Prostate gland (tissue), 2 donors: ENCODE measurements around the gene NID1. TPM values are rescaled to one million over a fixed set of nuclear protein-coding genes. Genes with fewer than 3 reads are reported as not detected.

Source experiments
- DNase-seq: peaks from one replicate; pipeline ENCODE4 v3.0.0-alpha.2; 2019; ENCODE audit warnings: low spot score
- H3K27ac ChIP-seq, 2 donors: fragments of 200-600 bp; sonication (generic); 2 replicates each; pipeline ENCODE4 v1.5.1; 2017 to 2019
- H3K27me3 ChIP-seq: fragments of 200-600 bp; sonication (generic); replicated peaks from 2 replicates; pipeline ENCODE4 v1.5.1; 2019; ENCODE audit not compliant: insufficient read depth
- H3K36me3 ChIP-seq, 2 donors: fragments of 200-600 bp; sonication (generic); 1 replicate in 1 of 2; 2 replicates in 1 of 2; pipeline versions ENCODE4 v1.5.1 to v1.8.1; 2017 to 2019
- H3K4me1 ChIP-seq: fragments of 200-600 bp; sonication (generic); replicated peaks from 2 replicates; pipeline ENCODE4 v1.5.1; 2019
- H3K4me3 ChIP-seq, 2 donors: fragments of 200-600 bp; sonication (generic); 2 replicates each; pipeline ENCODE4 v1.5.1; 2017 to 2019
- H3K9me3 ChIP-seq: fragments of 200-600 bp; sonication (generic); 2 replicates; pipeline ENCODE4 v1.5.1; 2017
- POLR2A ChIP-seq: fragments of 450-650 bp; IDR thresholded peaks from one replicate; pipeline ENCODE4 v1.6.1; 2016; ENCODE audit warnings: antibody characterized with exemption, mild to moderate bottlenecking
- POLR2AphosphoS5 ChIP-seq: sonication (generic); formaldehyde crosslinking; IDR thresholded peaks from one replicate; pipeline ENCODE4 v1.6.1; 2017; ENCODE audit warnings: antibody characterized with exemption
- WGBS: methylation state at CpG from one replicate; pipeline ENCODE4 v1.1.5; 2018; 5-methylcytosine and 5-hydroxymethylcytosine counted together
- intact Hi-C: fragments of 100-400 bp; cut with DNase I; formaldehyde crosslinking; loops from one replicate; pipeline ENCODE4 v1.14.2; 2022
- total RNA-seq, 2 donors: library from RNA; depleted of rRNA; stranded (reverse); fragments of >200 nt; gene quantifications; one replicate each; pipeline ENCODE4 v1.1.0, GENCODE V29; 2016
- TF ChIP-seq, protein P1 (sequence below), 4 experiments: fragments of 200-600 bp in 2 of 4; fragments of 450-650 bp in 2 of 4; sonication (generic) in 2 of 4; IDR thresholded peaks; 1 replicate in 3 of 4; 2 replicates in 1 of 4; pipeline ENCODE4 v1.5.1; 2016 to 2019; ENCODE audit warnings: antibody characterized with exemption in 4 of 4, mild to moderate bottlenecking in 2 of 4, moderate library complexity in 2 of 4

The NID1 gene
- total RNA-seq, 2 donors from 2014 or later, result 21.6 to 74.9 TPM

DNA sequence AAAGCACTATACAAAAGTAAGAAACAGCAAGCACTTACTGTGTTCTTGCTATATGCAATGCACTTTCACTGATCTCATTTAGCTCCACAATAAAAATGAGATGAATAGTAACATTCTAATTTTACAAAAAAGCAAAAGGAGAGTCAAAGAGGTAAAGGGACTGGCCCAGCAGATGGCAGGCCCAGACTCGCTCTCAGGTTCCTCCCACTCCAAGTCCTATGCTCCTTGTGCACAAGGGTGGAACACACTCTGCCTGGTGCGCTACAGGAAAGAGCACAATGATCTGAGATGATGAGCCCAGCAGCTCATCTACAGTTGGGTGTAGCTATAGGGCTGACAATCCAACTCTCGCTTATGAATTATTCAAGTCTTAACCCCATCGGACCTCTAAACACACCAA, 104.1 kb downstream of the NID1 start:
- Histone ChIP-seq H3K9me3 (no peaks in the 10 kb centered on the region), H3K36me3 (no peaks in the 10 kb centered on the region), H3K27me3 (no peaks in the 10 kb centered on the region), H3K27ac (no peak overlapping the region), H3K4me3 (no peak overlapping the region), H3K4me1 (no peaks in the 10 kb centered on the region)
- intact Hi-C loops, result no loop called here
- WGBS, result 70% methylated on average over 4 of the region's 4 CpGs
- DNase-seq, result no peak
- TF ChIP-seq POLR2A (no peak), POLR2AphosphoS5 (no peak)
- TF ChIP-seq, protein P1, sequence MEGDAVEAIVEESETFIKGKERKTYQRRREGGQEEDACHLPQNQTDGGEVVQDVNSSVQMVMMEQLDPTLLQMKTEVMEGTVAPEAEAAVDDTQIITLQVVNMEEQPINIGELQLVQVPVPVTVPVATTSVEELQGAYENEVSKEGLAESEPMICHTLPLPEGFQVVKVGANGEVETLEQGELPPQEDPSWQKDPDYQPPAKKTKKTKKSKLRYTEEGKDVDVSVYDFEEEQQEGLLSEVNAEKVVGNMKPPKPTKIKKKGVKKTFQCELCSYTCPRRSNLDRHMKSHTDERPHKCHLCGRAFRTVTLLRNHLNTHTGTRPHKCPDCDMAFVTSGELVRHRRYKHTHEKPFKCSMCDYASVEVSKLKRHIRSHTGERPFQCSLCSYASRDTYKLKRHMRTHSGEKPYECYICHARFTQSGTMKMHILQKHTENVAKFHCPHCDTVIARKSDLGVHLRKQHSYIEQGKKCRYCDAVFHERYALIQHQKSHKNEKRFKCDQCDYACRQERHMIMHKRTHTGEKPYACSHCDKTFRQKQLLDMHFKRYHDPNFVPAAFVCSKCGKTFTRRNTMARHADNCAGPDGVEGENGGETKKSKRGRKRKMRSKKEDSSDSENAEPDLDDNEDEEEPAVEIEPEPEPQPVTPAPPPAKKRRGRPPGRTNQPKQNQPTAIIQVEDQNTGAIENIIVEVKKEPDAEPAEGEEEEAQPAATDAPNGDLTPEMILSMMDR (IDR thresholded peaks at IDR 0.05), result no peak

DNA sequence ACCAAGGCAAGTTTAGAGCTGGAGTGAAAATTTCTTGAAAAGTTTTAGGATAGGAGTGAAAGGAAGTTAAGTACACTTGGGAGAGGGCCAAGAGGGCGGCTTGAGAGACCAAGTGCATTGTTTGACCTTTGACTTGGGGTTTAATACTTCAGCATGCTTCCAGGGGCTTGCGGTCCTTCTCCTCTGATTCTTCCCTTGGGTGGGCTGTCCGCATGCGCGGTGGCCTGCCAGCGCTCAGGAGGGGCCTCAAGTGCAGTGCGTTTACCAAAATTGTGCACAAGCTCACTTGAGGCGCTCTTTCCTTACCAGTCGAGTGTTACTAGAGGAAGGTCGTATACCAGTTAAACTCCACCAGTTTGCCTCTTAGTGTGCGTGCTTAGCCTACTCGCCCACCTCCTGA, 106.9 kb downstream of the NID1 start:
- WGBS, result 94% methylated on average over 12 of the region's 12 CpGs
- no peak overlapping the region for H3K27ac ChIP-seq
- no peak for DNase-seq
- H3K4me3 ChIP-seq, result no peak overlapping the region
- TF ChIP-seq POLR2A (no peak), POLR2AphosphoS5 (no peak)
- TF ChIP-seq, protein P1 (IDR thresholded peaks at IDR 0.05), result no peak
- H3K9me3 ChIP-seq, result no peaks in the 10 kb centered on the region
- H3K36me3 ChIP-seq, result no peaks in the 10 kb centered on the region
- H3K27me3 ChIP-seq, result no peaks in the 10 kb centered on the region
- no peaks in the 10 kb centered on the region for H3K4me1 ChIP-seq
- intact Hi-C loops, result no loop called here

DNA sequence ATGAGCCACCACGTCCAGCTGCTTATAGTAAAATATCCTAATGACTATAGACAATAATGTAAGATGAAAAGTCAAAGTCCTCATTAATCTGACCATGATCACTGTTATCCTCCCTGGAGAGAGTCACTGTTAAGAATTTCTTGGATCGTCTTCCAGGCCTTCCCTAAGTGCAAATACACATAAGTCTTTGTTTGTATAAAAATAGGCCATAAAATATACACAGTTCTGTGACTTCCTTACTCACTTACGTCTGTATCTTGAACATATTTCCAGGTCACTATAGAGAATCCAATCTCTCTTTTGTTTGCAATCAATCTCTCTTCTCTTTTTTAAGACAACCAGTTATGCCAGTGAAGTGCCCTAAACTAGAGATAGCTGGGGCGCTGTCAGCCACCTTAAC, 109.1 kb downstream of the NID1 start:
- no peak for DNase-seq
- Histone ChIP-seq H3K27me3 (no peaks in the 10 kb centered on the region), H3K36me3 (no peaks in the 10 kb centered on the region), H3K27ac (no peak overlapping the region), H3K4me3 (no peak overlapping the region), H3K4me1 (no peaks in the 10 kb centered on the region), H3K9me3 (no peaks in the 10 kb centered on the region)
- TF ChIP-seq POLR2AphosphoS5, result peak; percentile 31
- TF ChIP-seq, protein P1 (IDR thresholded peaks at IDR 0.05), result no peak
- no peak for TF ChIP-seq POLR2A
- intact Hi-C loops, result no loop called here
- WGBS, result 56% methylated on average over 4 of the region's 4 CpGs

DNA sequence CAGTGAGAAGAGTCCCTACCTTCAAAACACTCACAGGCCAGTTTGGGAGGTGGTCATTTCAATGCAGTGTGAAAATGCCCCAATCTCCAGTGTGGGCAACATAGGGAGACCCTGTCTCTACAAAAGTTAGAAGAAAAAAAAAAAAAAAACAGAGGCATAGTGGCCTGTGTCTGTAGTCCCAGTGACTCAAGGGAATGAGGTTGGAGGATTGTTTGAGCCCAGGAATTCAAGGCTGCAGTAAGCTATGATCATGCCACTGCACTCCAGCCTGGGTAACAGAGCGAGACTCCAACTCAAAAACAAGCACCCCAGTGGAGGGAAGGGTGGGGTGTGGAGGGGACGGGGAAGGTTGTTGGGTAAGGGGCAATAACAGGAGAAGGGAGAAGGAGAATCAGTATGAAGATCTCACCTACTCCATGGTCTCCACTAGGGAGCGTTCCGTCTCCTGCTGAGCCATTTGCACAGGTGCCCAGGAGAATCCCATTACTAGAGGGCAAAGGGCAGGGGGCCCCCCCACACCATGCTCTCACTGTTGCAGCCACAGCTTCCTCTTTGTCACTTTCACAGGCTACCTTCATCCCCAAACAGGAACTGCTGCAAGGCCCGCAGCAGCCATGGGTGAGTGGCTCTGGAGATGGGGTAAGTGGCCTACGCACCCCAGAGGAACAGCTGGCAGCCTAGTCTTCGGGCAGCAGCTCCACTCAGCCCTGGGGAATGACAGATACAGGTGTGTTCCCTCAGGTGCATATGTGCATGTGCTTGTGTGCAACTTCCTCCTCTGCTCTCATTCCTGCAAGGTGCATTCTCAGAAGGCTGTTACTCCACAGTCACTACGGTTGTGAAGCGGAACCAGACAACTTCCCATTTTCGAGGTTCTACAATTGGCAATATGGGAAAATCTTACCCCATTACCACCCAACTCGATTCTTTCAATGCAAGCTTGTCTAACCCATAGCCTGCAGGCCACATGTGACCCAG, 110.3 kb downstream of the NID1 start:
- H3K27me3 ChIP-seq, result no peaks in the 10 kb centered on the region
- DNase-seq, result no peak
- no peaks in the 10 kb centered on the region for H3K4me1 ChIP-seq
- 76% methylated on average over 11 of the region's 11 CpGs for WGBS
- H3K27ac ChIP-seq, result no peak overlapping the region
- TF ChIP-seq POLR2AphosphoS5 (no peak), POLR2A (no peak)
- TF ChIP-seq, protein P1 (IDR thresholded peaks at IDR 0.05), result no peak
- H3K36me3 ChIP-seq, result no peaks in the 10 kb centered on the region
- no peak overlapping the region for H3K4me3 ChIP-seq
- no peaks in the 10 kb centered on the region for H3K9me3 ChIP-seq
- intact Hi-C loops, result no loop called here

DNA sequence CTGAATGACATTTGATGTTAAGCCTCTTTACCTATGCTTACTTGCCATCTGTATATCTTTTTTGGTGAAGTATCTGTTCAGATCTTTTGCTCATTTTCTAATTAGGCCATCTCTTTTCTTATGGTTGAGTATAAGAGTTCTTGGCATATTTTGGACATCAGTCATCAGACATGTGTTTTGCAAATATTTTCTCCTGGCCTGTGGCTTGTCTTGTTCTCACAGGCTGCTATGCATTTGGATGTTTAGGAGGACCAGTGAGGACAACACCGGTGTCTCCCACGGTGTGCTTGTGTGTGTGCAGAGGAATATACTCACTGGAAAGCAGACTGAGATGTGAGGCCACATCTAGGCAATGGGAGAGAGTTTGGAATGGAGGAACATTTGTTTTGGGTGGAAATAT, 111.1 kb downstream of the NID1 start:
- Histone ChIP-seq H3K4me3 (no peak overlapping the region), H3K4me1 (no peaks in the 10 kb centered on the region), H3K27me3 (no peaks in the 10 kb centered on the region), H3K36me3 (no peaks in the 10 kb centered on the region), H3K9me3 (no peaks in the 10 kb centered on the region), H3K27ac (no peak overlapping the region)
- TF ChIP-seq, protein P1 (IDR thresholded peaks at IDR 0.05), result no peak
- TF ChIP-seq POLR2A, result no peak
- TF ChIP-seq POLR2AphosphoS5, result no peak
- DNase-seq, result no peak
- 92% methylated on average over 2 of the region's 2 CpGs for WGBS
- intact Hi-C loops, result no loop called here
